Ovary (tissue), 3 donors: ENCODE data around the gene NFASC.

Experiments used
- EP300 ChIP-seq: sonication (generic); formaldehyde crosslinking; IDR thresholded peaks from one replicate; pipeline ENCODE4 v1.6.1; 2017; ENCODE audit warnings: antibody characterized with exemption
- POLR2A ChIP-seq: fragments of 450-650 bp; IDR thresholded peaks from one replicate; pipeline ENCODE4 v1.6.1; 2017; ENCODE audit warnings: antibody characterized with exemption, mild to moderate bottlenecking, moderate library complexity
- TF ChIP-seq, protein P1 (sequence below), 3 donors: fragments of 450-650 bp in 2 of 3; fragments of 200-600 bp in 1 of 3; IDR thresholded peaks; one replicate each; pipeline versions ENCODE4 v1.5.1 to v1.8.0; 2016 to 2022; ENCODE audit warnings: antibody characterized with exemption in 3 of 3, mild to moderate bottlenecking in 1 of 3
- donor health status: DM: no; HTN: no; CAD: no.

GRCh38 chr1:205068001-205068400, 197.3 kb downstream of the NFASC start:
- no peak for TF ChIP-seq POLR2A
- TF ChIP-seq, protein P1, sequence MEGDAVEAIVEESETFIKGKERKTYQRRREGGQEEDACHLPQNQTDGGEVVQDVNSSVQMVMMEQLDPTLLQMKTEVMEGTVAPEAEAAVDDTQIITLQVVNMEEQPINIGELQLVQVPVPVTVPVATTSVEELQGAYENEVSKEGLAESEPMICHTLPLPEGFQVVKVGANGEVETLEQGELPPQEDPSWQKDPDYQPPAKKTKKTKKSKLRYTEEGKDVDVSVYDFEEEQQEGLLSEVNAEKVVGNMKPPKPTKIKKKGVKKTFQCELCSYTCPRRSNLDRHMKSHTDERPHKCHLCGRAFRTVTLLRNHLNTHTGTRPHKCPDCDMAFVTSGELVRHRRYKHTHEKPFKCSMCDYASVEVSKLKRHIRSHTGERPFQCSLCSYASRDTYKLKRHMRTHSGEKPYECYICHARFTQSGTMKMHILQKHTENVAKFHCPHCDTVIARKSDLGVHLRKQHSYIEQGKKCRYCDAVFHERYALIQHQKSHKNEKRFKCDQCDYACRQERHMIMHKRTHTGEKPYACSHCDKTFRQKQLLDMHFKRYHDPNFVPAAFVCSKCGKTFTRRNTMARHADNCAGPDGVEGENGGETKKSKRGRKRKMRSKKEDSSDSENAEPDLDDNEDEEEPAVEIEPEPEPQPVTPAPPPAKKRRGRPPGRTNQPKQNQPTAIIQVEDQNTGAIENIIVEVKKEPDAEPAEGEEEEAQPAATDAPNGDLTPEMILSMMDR (IDR thresholded peaks at IDR 0.05): no peak
- TF ChIP-seq EP300: no peak
